OCI-LY7 (cell line): ENCODE measurements around the gene LRRK1. TPM values are rescaled to one million over a fixed set of nuclear protein-coding genes. Genes with fewer than 3 reads are reported as not detected.
A peak's percentile ranks its signal among the peaks of the same experiment; 100 is the strongest.

Experiments
- BruUV-seq: library from RNA; stranded (reverse); fragments of 400-500 nt; replicated peaks from 2 replicates; lab custom pipeline; 2021; lab: Mats Ljungman, UMichigan
- CTCF ChIA-PET: fragments of 300-600 bp; sonication (Branson Sonifier 250); formaldehyde crosslinking; loops from one replicate; lab custom pipeline; 2022; ENCODE audit warnings: antibody characterized with exemption; ENCODE audit not compliant: unreplicated experiment; lab: Charles Lee
- POLR2A ChIA-PET: fragments of 300-600 bp; sonication (Branson Sonifier 250); formaldehyde crosslinking; loops from one replicate; lab custom pipeline; 2022; ENCODE audit warnings: antibody characterized with exemption; lab: Charles Lee
- DNase-seq: peaks from one replicate; pipeline ENCODE4 v3.0.0-alpha.2; 2015; ENCODE audit warnings: low spot score
- H2AFZ ChIP-seq: fragments of 200-600 bp; sonication (generic), shearing (Covaris generic); 2 replicates; pipeline ENCODE4 v1.6.1; 2014; ENCODE audit warnings: mild to moderate bottlenecking, antibody characterized with exemption, low read length, moderate library complexity
- H3K27ac ChIP-seq: fragments of 200-600 bp; sonication (generic); 2 replicates; pipeline ENCODE4 v1.5.1; 2014; ENCODE audit warnings: mixed run types, low read depth, mild to moderate bottlenecking, moderate library complexity, low read length, inconsistent platforms; ENCODE audit not compliant: poor library complexity, severe bottlenecking
- H3K36me3 ChIP-seq: fragments of 200-600 bp; sonication (generic); 2 replicates; pipeline ENCODE4 v1.6.1; 2014; ENCODE audit warnings: mild to moderate bottlenecking, antibody characterized with exemption, low read length, moderate library complexity, mixed read lengths; ENCODE audit not compliant: insufficient read depth
- H3K4me1 ChIP-seq: fragments of 200-600 bp; sonication (generic); 2 replicates; pipeline ENCODE4 v1.5.1; 2014; ENCODE audit warnings: mild to moderate bottlenecking, low read length; ENCODE audit not compliant: insufficient read depth, poor library complexity, severe bottlenecking
- H3K4me2 ChIP-seq: fragments of 200-600 bp; sonication (generic); 2 replicates; pipeline ENCODE4 v1.6.1; 2014; ENCODE audit warnings: mild to moderate bottlenecking, low read length
- H3K4me3 ChIP-seq: fragments of 200-600 bp; sonication (generic); 2 replicates; pipeline ENCODE4 v1.5.1; 2014; ENCODE audit warnings: mild to moderate bottlenecking, low read depth, low read length; ENCODE audit not compliant: poor library complexity, severe bottlenecking
- H3K79me2 ChIP-seq: fragments of 200-600 bp; sonication (generic); 2 replicates; pipeline ENCODE4 v1.6.1; 2016; ENCODE audit warnings: low read depth, mild to moderate bottlenecking, low read length, moderate library complexity, mixed read lengths; ENCODE audit not compliant: insufficient read depth
- H3K9me2 ChIP-seq: fragments of 200-600 bp; sonication (generic); 2 replicates; pipeline ENCODE4 v1.6.1; 2016; ENCODE audit warnings: mild to moderate bottlenecking, low read length, mixed read lengths; ENCODE audit not compliant: insufficient read depth
- H3K9me3 ChIP-seq: fragments of 200-600 bp; sonication (generic); 2 replicates; pipeline ENCODE4 v1.6.1; 2014; ENCODE audit warnings: mild to moderate bottlenecking, mixed run types, low read length, mixed read lengths
- H4K20me1 ChIP-seq: fragments of 200-600 bp; sonication (generic); 2 replicates; pipeline ENCODE4 v1.6.1; 2014; ENCODE audit warnings: mild to moderate bottlenecking, antibody characterized with exemption, low read length, moderate library complexity, mixed read lengths; ENCODE audit not compliant: insufficient read depth
- CTCF ChIP-seq: fragments of 200-600 bp; sonication (generic); conservative IDR thresholded peaks from 2 replicates; pipeline ENCODE4 v1.5.1; 2014; ENCODE audit warnings: mild to moderate bottlenecking, antibody characterized with exemption, low read length, moderate library complexity, mixed read lengths
- EZH2phosphoT487 ChIP-seq: fragments of 200-600 bp; sonication (generic); IDR thresholded peaks from 2 replicates; pipeline ENCODE4 v1.6.1; 2018; ENCODE audit warnings: low read depth, borderline replicate concordance, mild to moderate bottlenecking, mixed run types, antibody characterized with exemption, low read length, moderate library complexity, mixed read lengths
- intact Hi-C: fragments of 100-400 bp; cut with micrococcal nuclease; formaldehyde crosslinking; loops from one replicate; pipeline ENCODE4 v1.10.0; 2022; ENCODE audit not compliant: unreplicated experiment
- total RNA-seq, 2 experiments: library from RNA; depleted of rRNA in 1 of 2; stranded (reverse); fragments of >200 nt in 1 of 2; shearing (Covaris generic) in 1 of 2; gene quantifications; 2 replicates each; pipeline ENCODE4 v1.2.3, GENCODE V29; 2014 to 2022

The LRRK1 gene
- total RNA-seq, 2 experiments from 2014 or later: 92.3 to 233 TPM

- Histone ChIP-seq H3K36me3 (peaks cover 100% of the 10 kb centered on the region), H3K79me2 (no peaks in the 10 kb centered on the region), H3K4me2 (0 out of 2 replicates have a peak overlapping the region, but pooled peaks have one; percentile 82), H3K9me3 (no peaks in the 10 kb centered on the region), H4K20me1 (no peaks in the 10 kb centered on the region; the same call in 1 of the 2 replicates), H3K4me3 (no peak overlapping the region), H3K9me2 (no peaks in the 10 kb centered on the region), H3K4me1 (peaks cover 30% of the 10 kb centered on the region), H2AFZ (no peak overlapping the region), H3K27ac (peak overlapping the region; percentile 88)
- ChIA-PET POLR2A (interaction anchor here (0.6 to 0.7 kb wide), 2 partner anchors 27 to 83 kb away, joined by 3 to 6 read pairs; no protein-coding TSS in a partner anchor), CTCF (no interaction called here)
- no peak for TF ChIP-seq CTCF
- no peak for TF ChIP-seq EZH2phosphoT487
- intact Hi-C loops: no loop called here
- BruUV-seq: no TSS peak
- DNase-seq: no peak
Observed at GRCh38 chr15:101060576-101061551, 141.7 kb downstream of the LRRK1 start.

- Histone ChIP-seq H3K9me2 (no peaks in the 10 kb centered on the region), H3K36me3 (peaks cover 100% of the 10 kb centered on the region), H3K4me2 (peak overlapping the region; percentile 82), H3K79me2 (no peaks in the 10 kb centered on the region), H3K4me1 (peaks cover 30% of the 10 kb centered on the region), H3K9me3 (no peaks in the 10 kb centered on the region), H3K4me3 (peak overlapping the region; percentile 40), H3K27ac (peak overlapping the region; percentile 88), H4K20me1 (no peaks in the 10 kb centered on the region; the same call in 1 of the 2 replicates), H2AFZ (no peak overlapping the region)
- intact Hi-C loops: no loop called here
- POLR2A ChIA-PET: no interaction called here
- CTCF ChIA-PET: no interaction called here
- no peak for TF ChIP-seq CTCF
- TF ChIP-seq EZH2phosphoT487: no peak
- BruUV-seq: no TSS peak
- peak; percentile 25 for DNase-seq
Observed at GRCh38 chr15:101062063-101062462, 142.9 kb downstream of the LRRK1 start.
